ENCODE measurements around the gene PPP1R3E. TPM values are rescaled to one million over a fixed set of nuclear protein-coding genes. Genes with fewer than 3 reads are reported as not detected.

PPP1R3E gene
- total RNA-seq, 1 donor from 2014 or later, result 3.4 TPM

DNA sequence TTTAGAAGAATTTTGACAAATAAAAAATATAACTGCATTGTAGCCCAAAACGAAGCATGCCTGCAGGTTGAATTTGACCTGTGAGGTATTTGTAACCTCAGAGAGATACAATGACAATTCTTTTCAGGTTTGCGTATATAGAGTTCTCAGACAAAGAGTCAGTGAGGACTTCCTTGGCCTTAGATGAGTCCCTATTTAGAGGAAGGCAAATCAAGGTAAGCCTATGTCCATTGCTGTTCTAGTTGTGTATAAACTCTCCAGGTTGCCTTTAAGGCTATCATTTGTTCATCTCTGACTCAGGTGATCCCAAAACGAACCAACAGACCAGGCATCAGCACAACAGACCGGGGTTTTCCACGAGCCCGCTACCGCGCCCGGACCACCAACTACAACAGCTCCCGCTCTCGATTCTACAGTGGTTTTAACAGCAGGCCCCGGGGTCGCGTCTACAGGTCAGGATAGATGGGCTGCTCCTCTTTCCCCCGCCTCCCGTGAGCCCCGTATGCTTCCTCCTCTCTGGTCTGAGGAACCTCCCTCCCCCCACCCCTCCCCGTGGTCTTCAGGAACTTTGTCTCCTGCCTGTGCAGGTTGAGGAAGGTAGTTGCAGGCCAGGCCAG is 21.3 kb upstream of the PPP1R3E start:
- Histone ChIP-seq H3K27me3 (ENCODE audit: control insufficient read depth, insufficient read depth, low read length) (no peaks in the 10 kb centered on the region), H3K4me3 (ENCODE audit: low read depth, low read length) (no peak overlapping the region), H3K36me3 (ENCODE audit: control insufficient read depth, insufficient read depth, low read length) (peaks cover 12% of the 10 kb centered on the region)
- TF ChIP-seq, protein P1, sequence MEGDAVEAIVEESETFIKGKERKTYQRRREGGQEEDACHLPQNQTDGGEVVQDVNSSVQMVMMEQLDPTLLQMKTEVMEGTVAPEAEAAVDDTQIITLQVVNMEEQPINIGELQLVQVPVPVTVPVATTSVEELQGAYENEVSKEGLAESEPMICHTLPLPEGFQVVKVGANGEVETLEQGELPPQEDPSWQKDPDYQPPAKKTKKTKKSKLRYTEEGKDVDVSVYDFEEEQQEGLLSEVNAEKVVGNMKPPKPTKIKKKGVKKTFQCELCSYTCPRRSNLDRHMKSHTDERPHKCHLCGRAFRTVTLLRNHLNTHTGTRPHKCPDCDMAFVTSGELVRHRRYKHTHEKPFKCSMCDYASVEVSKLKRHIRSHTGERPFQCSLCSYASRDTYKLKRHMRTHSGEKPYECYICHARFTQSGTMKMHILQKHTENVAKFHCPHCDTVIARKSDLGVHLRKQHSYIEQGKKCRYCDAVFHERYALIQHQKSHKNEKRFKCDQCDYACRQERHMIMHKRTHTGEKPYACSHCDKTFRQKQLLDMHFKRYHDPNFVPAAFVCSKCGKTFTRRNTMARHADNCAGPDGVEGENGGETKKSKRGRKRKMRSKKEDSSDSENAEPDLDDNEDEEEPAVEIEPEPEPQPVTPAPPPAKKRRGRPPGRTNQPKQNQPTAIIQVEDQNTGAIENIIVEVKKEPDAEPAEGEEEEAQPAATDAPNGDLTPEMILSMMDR (IDR thresholded peaks at IDR 0.05; ENCODE audit: insufficient read depth, low read length, severe bottlenecking), result no peak
- DNase-seq (ENCODE audit: low read depth), result no peak
- FAIRE-seq, result no peak

DNA sequence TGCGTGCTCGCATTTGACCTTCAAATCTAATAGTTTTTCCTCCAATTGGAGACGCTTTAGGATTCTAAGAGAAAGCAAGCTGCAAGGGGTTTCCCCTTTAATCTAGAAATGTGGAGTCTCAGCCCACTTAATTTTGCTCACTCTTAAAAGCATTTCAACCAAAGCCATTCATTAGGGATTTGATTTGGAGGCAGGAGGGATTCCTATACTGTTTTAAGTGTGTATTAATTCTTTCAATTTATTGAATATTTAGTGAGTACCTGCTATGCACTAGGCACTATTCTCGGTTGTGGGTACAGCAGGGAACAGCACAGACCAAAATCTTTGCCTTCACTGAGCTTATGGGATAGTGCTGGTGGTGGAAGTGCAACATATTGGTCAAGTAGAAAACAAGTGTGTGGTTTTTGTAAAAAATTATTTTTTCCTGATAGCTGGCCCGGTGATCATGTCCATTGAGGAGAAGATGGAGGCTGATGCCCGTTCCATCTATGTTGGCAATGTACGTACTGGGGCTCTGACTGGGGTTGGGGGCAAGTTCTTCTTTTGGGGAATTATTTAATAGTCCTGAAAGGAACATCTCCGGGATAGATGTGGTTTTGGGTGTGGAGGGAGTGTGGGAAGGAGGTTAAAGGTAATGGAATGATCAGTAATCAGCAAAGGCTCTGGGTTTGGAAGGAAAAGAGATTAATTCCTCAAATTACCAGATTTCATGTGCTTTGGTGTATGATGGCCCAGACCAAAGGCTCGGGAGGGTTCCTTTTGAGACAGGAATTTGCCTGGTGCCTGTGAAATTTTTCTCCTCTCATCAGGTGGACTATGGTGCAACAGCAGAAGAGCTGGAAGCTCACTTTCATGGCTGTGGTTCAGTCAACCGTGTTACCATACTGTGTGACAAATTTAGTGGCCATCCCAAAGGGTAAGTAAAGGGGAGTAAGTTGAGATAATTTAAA is 20.2 kb upstream of the PPP1R3E start:
- Histone ChIP-seq H3K4me3 (ENCODE audit: low read depth, low read length) (peak overlapping the region; percentile 74), H3K36me3 (ENCODE audit: control insufficient read depth, insufficient read depth, low read length) (peaks cover 12% of the 10 kb centered on the region), H3K27me3 (ENCODE audit: control insufficient read depth, insufficient read depth, low read length) (no peaks in the 10 kb centered on the region)
- DNase-seq (ENCODE audit: low read depth) (no peak), FAIRE-seq (no peak)
- TF ChIP-seq, protein P1 (IDR thresholded peaks at IDR 0.05; ENCODE audit: insufficient read depth, low read length, severe bottlenecking), result no peak

DNA sequence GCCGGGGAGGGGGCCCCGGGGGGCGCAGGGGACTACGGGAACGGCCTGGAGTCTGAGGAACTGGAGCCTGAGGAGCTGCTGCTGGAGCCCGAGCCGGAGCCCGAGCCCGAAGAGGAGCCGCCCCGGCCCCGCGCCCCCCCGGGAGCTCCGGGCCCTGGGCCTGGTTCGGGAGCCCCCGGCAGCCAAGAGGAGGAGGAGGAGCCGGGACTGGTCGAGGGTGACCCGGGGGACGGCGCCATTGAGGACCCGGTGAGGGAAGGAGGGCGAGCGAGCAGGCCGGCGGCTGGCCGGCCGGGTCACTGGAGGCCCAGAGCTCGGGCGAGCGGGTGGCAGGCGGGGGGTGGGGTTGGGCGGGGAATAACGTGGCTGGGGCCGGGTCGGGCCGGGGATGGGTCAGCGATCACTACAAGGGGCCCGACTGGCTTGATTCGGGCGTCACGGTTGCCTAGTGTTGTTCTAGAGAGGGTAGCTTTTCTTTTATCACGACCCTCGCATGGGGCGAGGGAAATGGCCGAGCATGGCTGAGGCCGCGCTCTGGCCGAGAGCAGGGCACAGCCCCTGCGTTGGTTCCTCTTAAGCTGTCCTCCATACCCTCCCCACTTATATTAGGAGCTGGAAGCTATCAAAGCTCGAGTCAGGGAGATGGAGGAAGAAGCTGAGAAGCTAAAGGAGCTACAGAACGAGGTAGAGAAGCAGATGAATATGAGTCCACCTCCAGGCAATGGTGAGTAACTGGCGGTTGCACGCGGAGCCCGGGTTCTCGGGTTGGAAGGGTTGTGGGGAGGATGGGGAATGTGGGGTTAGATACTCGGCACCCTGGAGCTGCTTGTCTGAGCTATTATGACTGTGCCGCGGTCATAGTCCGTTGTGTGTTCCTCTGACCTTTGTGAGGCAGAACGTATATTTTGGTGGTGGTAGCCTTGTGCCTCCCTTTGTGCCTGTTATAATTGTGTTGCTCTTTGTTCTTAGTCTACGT is 19.2 kb upstream of the PPP1R3E start:
- H3K4me3 ChIP-seq (ENCODE audit: low read depth, low read length), result peak overlapping the region; percentile 74
- TF ChIP-seq, protein P1 (IDR thresholded peaks at IDR 0.05; ENCODE audit: insufficient read depth, low read length, severe bottlenecking), result no peak
- FAIRE-seq (no peak), DNase-seq (ENCODE audit: low read depth) (peak; percentile 60)
- peaks cover 12% of the 10 kb centered on the region for H3K36me3 ChIP-seq (ENCODE audit: control insufficient read depth, insufficient read depth, low read length)
- no peaks in the 10 kb centered on the region for H3K27me3 ChIP-seq (ENCODE audit: control insufficient read depth, insufficient read depth, low read length)

DNA sequence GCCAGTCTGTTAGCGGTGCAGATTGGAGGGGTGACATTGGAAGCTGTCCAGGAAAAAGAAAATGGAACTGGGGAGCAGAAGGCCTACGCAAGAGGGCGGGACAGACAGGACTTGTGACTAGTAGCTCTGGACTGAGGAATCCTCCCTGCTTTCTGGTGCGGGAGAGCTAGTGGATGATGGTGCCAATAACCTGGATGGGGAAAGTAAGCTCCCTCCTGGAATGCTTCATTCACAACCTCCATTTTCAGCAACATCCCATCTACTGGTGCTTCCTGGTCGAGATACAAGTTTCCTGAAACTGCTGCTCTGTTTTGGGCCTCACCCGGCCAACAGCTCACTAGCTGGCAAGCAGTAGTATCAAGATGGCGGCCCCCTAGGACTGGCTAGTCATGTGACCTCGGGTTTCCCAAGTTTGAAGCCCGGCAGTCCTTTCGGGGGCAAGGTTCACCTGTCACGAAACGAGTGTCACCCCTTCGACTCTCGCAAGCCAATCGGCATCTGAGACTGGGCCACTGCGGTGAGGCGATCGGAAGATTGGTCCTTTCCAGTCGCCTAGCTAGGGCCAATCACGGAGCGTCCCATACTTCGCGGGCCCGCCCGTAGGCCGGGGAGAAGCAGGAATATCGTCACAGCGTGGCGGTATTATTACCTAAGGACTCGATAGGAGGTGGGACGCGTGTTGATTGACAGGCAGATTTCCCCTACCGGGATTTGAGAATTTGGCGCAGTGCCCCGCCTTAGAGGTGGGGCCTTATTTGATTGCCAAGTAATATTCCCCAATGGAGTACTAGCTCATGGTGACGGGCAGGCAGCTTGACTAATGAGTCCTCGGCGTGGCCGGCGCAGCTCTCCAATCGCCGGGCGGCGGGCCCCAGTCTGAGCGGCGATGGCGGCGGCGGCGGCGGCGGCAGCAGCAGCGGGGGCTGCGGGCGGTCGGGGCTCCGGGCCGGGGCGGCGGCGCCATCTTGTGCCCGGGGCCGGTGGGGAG is 18.2 kb upstream of the PPP1R3E start, which contains the start of gene PABPN1:
Gene PABPN1, plus strand, starts transcription at position 874 of the 988 bp plus-strand sequence. Its CDS starts 13 bp downstream, at position 887.
- H3K27me3 ChIP-seq (ENCODE audit: control insufficient read depth, insufficient read depth, low read length), result no peaks in the 10 kb centered on the region
- H3K4me3 ChIP-seq (ENCODE audit: low read depth, low read length), result peak within 1 kb of the TSS; percentile 74
- TF ChIP-seq, protein P1 (IDR thresholded peaks at IDR 0.05; ENCODE audit: insufficient read depth, low read length, severe bottlenecking), result no peak
- peaks cover 12% of the 10 kb centered on the region for H3K36me3 ChIP-seq (ENCODE audit: control insufficient read depth, insufficient read depth, low read length)
- no peak for FAIRE-seq
- peak; percentile 98 for DNase-seq (ENCODE audit: low read depth)
